Skeletal muscle satellite cell (primary cell): ENCODE measurements around the gene CDC6. TPM values are rescaled to one million over a fixed set of nuclear protein-coding genes. Genes with fewer than 3 reads are reported as not detected.

ENCODE experiments used
- H3K27me3 ChIP-seq: 2 replicates; pipeline ENCODE4 v1.7.0; 2013; ENCODE audit warnings: low read length; ENCODE audit not compliant: control insufficient read depth, insufficient read depth
- H3K36me3 ChIP-seq: 2 replicates; pipeline ENCODE4 v1.7.0; 2013; ENCODE audit warnings: mild to moderate bottlenecking, control low read depth, low read length; ENCODE audit not compliant: insufficient read depth
- H3K4me1 ChIP-seq: 2 replicates; pipeline ENCODE4 v1.7.0; 2013; ENCODE audit warnings: low read length; ENCODE audit not compliant: control insufficient read depth, insufficient read depth
- H3K4me2 ChIP-seq: 2 replicates; pipeline ENCODE4 v1.7.0; 2013; ENCODE audit warnings: mild to moderate bottlenecking, low read length
- H3K4me3 ChIP-seq: 2 replicates; pipeline ENCODE4 v1.7.0; 2013; ENCODE audit warnings: low read length
- H3K9ac ChIP-seq: 2 replicates; pipeline ENCODE4 v1.7.0; 2013; ENCODE audit warnings: mild to moderate bottlenecking, low read depth, low read length, moderate library complexity
- H3K9me3 ChIP-seq: replicated peaks from 2 replicates; pipeline ENCODE4 v1.7.0; 2013; ENCODE audit warnings: mild to moderate bottlenecking, control low read depth, low read length
- total RNA-seq: library from RNA; depleted of rRNA; stranded (reverse); fragments of >200 nt; gene quantifications from 2 replicates; pipeline ENCODE4 v1.2.3, GENCODE V29; 2012; rRNA removed

Gene CDC6, protein sequence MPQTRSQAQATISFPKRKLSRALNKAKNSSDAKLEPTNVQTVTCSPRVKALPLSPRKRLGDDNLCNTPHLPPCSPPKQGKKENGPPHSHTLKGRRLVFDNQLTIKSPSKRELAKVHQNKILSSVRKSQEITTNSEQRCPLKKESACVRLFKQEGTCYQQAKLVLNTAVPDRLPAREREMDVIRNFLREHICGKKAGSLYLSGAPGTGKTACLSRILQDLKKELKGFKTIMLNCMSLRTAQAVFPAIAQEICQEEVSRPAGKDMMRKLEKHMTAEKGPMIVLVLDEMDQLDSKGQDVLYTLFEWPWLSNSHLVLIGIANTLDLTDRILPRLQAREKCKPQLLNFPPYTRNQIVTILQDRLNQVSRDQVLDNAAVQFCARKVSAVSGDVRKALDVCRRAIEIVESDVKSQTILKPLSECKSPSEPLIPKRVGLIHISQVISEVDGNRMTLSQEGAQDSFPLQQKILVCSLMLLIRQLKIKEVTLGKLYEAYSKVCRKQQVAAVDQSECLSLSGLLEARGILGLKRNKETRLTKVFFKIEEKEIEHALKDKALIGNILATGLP
- 22.1 and 22.6 TPM in 2 replicates for total RNA-seq

DNA sequence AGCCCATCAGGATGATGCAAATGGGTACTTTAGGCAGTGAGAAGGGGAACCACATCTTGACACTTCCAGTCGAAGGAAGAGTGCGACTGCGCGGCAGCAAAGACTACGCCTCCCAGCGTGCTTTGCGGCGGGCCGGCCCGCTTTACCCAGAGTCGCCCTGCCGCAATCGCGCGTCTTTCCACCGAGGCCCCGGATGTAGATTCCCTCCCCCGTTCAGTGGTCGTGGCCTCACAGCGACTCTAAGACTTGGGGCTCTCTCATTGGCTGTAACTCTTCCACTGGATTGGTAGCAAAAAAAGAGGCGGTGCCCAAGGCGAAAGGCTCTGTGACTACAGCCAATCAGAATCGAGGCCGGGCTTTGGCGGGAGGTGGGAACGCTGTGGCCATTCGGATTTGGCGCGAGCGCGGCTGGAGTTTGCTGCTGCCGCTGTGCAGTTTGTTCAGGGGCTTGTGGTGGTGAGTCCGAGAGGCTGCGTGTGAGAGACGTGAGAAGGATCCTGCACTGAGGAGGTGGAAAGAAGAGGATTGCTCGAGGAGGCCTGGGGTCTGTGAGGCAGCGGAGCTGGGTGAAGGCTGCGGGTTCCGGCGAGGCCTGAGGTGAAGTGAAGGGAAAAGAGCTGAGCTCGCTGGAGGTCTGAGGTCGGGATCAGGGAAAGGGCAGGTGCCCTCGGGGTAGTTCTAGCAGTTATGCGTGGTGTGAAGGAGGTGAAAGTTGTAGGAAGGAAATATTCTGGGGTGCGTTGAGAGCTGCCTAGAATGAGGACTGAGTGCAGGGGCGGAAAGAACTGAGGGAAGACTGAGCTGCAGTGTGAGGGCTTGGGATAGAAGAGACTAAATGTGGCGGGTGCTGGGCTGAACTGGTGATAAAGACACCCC lies at the start of gene CDC6:
CDC6 (plus strand) TSS at position 386 of the 876 bp plus-strand sequence. CDS start 1,542 bp downstream, outside the sequence.
- Histone ChIP-seq H3K9ac (peak within 1 kb of the TSS; percentile 81), H3K4me1 (peaks cover 30% of the 10 kb centered on the region), H3K4me3 (peak within 1 kb of the TSS; percentile 79), H3K27me3 (no peaks in the 10 kb centered on the region), H3K9me3 (no peaks in the 10 kb centered on the region), H3K4me2 (peak within 1 kb of the TSS; percentile 88), H3K36me3 (peaks cover 6% of the 10 kb centered on the region)

GRCh38 chr17:40241252-40241834 lies 46.3 kb upstream of the CDC6 start:
- Histone ChIP-seq H3K9ac (no peak overlapping the region), H3K27me3 (no peaks in the 10 kb centered on the region), H3K36me3 (no peaks in the 10 kb centered on the region), H3K4me1 (no peaks in the 10 kb centered on the region), H3K4me3 (no peak overlapping the region), H3K4me2 (no peak overlapping the region), H3K9me3 (no peaks in the 10 kb centered on the region)

GRCh38 chr17:40242774-40243173 lies 44.9 kb upstream of the CDC6 start:
- no peak overlapping the region for H3K9ac ChIP-seq
- no peak overlapping the region for H3K4me2 ChIP-seq
- no peaks in the 10 kb centered on the region for H3K9me3 ChIP-seq
- no peak overlapping the region for H3K4me3 ChIP-seq
- no peaks in the 10 kb centered on the region for H3K27me3 ChIP-seq
- no peaks in the 10 kb centered on the region for H3K4me1 ChIP-seq
- H3K36me3 ChIP-seq = no peaks in the 10 kb centered on the region

GRCh38 chr17:40243761-40244160 lies 43.9 kb upstream of the CDC6 start:
- Histone ChIP-seq H3K4me2 (no peak overlapping the region), H3K4me3 (no peak overlapping the region), H3K4me1 (no peaks in the 10 kb centered on the region), H3K36me3 (no peaks in the 10 kb centered on the region), H3K9ac (no peak overlapping the region), H3K9me3 (no peaks in the 10 kb centered on the region), H3K27me3 (no peaks in the 10 kb centered on the region)

GRCh38 chr17:40244255-40244654 lies 43.4 kb upstream of the CDC6 start:
- Histone ChIP-seq H3K9ac (no peak overlapping the region), H3K36me3 (no peaks in the 10 kb centered on the region), H3K4me2 (no peak overlapping the region), H3K4me1 (no peaks in the 10 kb centered on the region), H3K4me3 (no peak overlapping the region), H3K27me3 (no peaks in the 10 kb centered on the region), H3K9me3 (no peaks in the 10 kb centered on the region)

DNA sequence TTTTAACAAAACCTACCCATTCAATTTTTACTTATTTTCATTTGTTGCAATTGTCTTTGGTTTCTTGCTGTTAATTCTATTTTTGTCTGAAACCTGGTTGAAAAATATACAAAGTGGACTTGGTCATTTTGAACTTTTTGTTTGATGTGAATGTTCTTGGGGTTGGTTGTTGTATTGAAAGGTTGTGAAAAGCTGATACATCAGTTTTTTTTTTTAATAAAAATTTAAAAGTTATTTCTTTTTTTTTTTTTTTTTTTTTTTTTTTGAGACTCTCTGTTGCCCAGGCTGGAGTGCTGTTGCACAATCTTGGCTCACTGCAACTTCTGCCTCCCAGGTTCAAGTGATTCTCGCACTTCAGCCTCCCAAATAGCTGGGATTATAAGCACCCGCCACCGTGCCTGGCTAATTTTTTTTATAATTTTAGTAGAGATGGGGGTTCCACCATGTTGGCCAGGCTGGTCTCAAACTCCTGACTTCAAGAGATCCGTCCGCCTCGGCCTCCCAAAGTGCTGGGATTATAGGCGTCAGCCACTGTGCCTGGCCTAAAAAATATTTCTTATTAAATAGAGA lies 39.7 kb upstream of the CDC6 start:
- H3K36me3 ChIP-seq = no peaks in the 10 kb centered on the region
- peaks cover 15% of the 10 kb centered on the region for H3K4me1 ChIP-seq
- H3K9ac ChIP-seq = no peak overlapping the region
- H3K9me3 ChIP-seq = no peaks in the 10 kb centered on the region
- no peak overlapping the region for H3K4me3 ChIP-seq
- H3K4me2 ChIP-seq = no peak overlapping the region
- no peaks in the 10 kb centered on the region for H3K27me3 ChIP-seq

DNA sequence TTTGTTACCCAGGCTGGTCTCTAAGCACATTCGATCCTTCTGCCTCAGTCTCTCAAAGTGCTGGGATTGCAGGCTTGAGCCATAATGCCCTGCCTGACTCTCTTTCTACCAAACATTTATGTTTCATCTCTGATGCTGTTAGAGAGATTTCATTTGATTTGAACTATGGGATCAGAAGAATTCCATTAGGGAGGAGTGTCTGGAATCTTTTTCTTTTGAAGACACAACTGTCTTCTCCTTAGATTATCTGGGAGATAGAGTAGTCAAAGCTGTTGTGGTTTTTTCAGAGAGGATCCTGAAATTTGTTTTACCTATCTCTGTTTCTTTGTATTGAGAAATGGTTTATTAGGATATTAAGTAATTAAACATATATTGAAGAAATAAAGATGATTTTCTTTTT lies 39.2 kb upstream of the CDC6 start:
- Histone ChIP-seq H3K4me2 (no peak overlapping the region), H3K4me3 (no peak overlapping the region), H3K9ac (no peak overlapping the region), H3K4me1 (peaks cover 15% of the 10 kb centered on the region), H3K9me3 (no peaks in the 10 kb centered on the region), H3K27me3 (no peaks in the 10 kb centered on the region), H3K36me3 (no peaks in the 10 kb centered on the region)

GRCh38 chr17:40251576-40251975 lies 36.1 kb upstream of the CDC6 start:
- Histone ChIP-seq H3K4me1 (peaks cover 15% of the 10 kb centered on the region), H3K4me3 (no peak overlapping the region), H3K9me3 (no peaks in the 10 kb centered on the region), H3K27me3 (no peaks in the 10 kb centered on the region), H3K9ac (peak overlapping the region; percentile 40), H3K36me3 (peaks cover 2% of the 10 kb centered on the region), H3K4me2 (peak overlapping the region; percentile 12)

DNA sequence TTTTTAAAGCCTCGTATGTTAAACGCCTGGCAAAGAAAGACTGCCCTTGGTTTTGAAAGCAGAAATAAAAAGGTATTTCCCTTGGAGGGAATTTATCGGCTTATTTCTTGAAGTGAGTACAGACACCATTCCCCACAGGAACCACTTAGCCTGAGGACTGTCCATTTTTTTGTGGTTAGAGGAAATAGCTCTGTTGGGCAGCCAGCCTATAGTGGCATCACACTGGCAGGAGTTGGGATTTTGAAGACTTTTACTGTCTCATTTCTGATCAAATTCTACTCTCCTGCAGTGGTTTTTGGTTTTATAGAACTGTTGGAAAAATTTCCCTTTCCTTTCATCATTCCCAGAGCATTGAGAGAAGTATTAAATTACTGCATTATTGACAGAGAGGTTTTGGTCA lies 34.1 kb upstream of the CDC6 start:
- no peak overlapping the region for H3K4me2 ChIP-seq
- H3K4me1 ChIP-seq = peaks cover 15% of the 10 kb centered on the region
- peaks cover 12% of the 10 kb centered on the region for H3K36me3 ChIP-seq
- H3K9ac ChIP-seq = no peak overlapping the region
- no peak overlapping the region for H3K4me3 ChIP-seq
- no peaks in the 10 kb centered on the region for H3K27me3 ChIP-seq
- no peaks in the 10 kb centered on the region for H3K9me3 ChIP-seq

GRCh38 chr17:40259505-40259904 lies 28.2 kb upstream of the CDC6 start:
- H3K9ac ChIP-seq = no peak overlapping the region
- no peaks in the 10 kb centered on the region for H3K4me1 ChIP-seq
- peaks cover 41% of the 10 kb centered on the region for H3K36me3 ChIP-seq

DNA sequence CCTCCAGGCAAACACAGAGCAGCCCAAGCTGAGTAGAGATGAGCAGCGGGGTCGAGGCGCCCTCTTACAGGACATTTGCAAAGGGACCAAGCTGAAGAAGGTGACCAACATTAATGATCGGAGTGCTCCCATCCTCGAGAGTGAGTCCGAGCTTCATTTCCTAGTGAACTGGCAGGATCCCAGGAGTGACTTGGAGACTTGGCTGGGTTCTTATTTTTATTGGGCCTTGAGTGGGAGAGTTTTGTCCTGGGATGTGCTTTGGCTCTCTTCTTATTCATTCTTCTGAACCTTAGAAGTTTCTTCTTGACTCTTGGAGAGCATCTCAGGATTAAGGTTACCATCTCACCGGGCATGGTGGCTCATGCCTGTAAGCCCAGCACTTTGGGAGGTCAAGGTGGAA lies 27.2 kb upstream of the CDC6 start:
- no peaks in the 10 kb centered on the region for H3K9me3 ChIP-seq
- no peak overlapping the region for H3K4me2 ChIP-seq
- no peak overlapping the region for H3K4me3 ChIP-seq
- H3K4me1 ChIP-seq = no peaks in the 10 kb centered on the region
- H3K36me3 ChIP-seq = peaks cover 51% of the 10 kb centered on the region
- no peaks in the 10 kb centered on the region for H3K27me3 ChIP-seq
- H3K9ac ChIP-seq = no peak overlapping the region

More at GRCh38 chr17:40259505-40259904, 28.2 kb upstream of the CDC6 start:
- H3K4me2 ChIP-seq = no peak overlapping the region
- H3K4me3 ChIP-seq = no peak overlapping the region
- H3K9me3 ChIP-seq = no peaks in the 10 kb centered on the region
- H3K27me3 ChIP-seq = no peaks in the 10 kb centered on the region
